Stimulated activated CD4-positive, alpha-beta T cell treated with anti-CD3 and anti-CD28 coated beads, Interleukin-2, amount 100 ng/mL, for 24 hours (primary cell): ENCODE measurements around the gene ZNF579.
"Not testable (repeated sequence)": the region's sequence is repeated elsewhere in the genome, so short reads cannot be mapped to it uniquely, and the experiment has no call there.

Experiments used
- DNase-seq, 2 donors: peaks; one replicate each; pipeline ENCODE4 v3.0.0-alpha.2; 2020

The ZNF579 gene

GRCh38 chr19:55593096-55593772 lies 12.6 kb upstream of the ZNF579 start:
- DNase-seq = no peak

GRCh38 chr19:55592391-55593090 lies 11.9 kb upstream of the ZNF579 start:
- DNase-seq = no peak

GRCh38 chr19:55591555-55591954 lies 10.9 kb upstream of the ZNF579 start:
- no peak for DNase-seq

- peak in 1 of 2 donors; percentile 26 for DNase-seq
These were observed 10.0 kb upstream of the ZNF579 start for GRCh38 chr19:55590617-55591016.

GRCh38 chr19:55590109-55590508 lies 9.5 kb upstream of the ZNF579 start:
- no peak for DNase-seq

- DNase-seq = no peak
These were observed 8.1 kb upstream of the ZNF579 start for GRCh38 chr19:55588738-55589137.

GRCh38 chr19:55586976-55587668 lies 6.5 kb upstream of the ZNF579 start:
- DNase-seq = peak; percentile 94 to 97

GRCh38 chr19:55585658-55586339 lies 5.2 kb upstream of the ZNF579 start:
- DNase-seq = peak; percentile 65 to 68

- DNase-seq = no peak
These were observed 4.2 kb upstream of the ZNF579 start for GRCh38 chr19:55584871-55585270.

GRCh38 chr19:55583897-55584296 lies 3.2 kb upstream of the ZNF579 start:
- not testable (repeated sequence) for DNase-seq

GRCh38 chr19:55582284-55582683 lies 1.6 kb upstream of the ZNF579 start:
- DNase-seq = not testable (repeated sequence)

GRCh38 chr19:55581823-55582223 lies 1.2 kb upstream of the ZNF579 start:
- DNase-seq = no peak

- peak in 1 of 2 donors; percentile 33 for DNase-seq
These were observed 636 bp upstream of the ZNF579 start for GRCh38 chr19:55581145-55581822.

- no peak for DNase-seq
These were observed 654 bp downstream of the ZNF579 start for GRCh38 chr19:55579766-55580621.

GRCh38 chr19:55578761-55579747 lies 1.6 kb downstream of the ZNF579 start:
- no peak for DNase-seq

- DNase-seq = no peak
These were observed 2.5 kb downstream of the ZNF579 start for GRCh38 chr19:55578031-55578760.

- DNase-seq = no peak
These were observed 3.9 kb downstream of the ZNF579 start for GRCh38 chr19:55576746-55577145.

GRCh38 chr19:55573929-55574328 lies 6.7 kb downstream of the ZNF579 start:
- not testable (repeated sequence) for DNase-seq

GRCh38 chr19:55569477-55569876 lies 11.2 kb downstream of the ZNF579 start:
- DNase-seq = not testable (repeated sequence)
